ENCODE measurements around the gene FAM217B. TPM values are rescaled to one million over a fixed set of nuclear protein-coding genes. Genes with fewer than 3 reads are reported as not detected.

FAM217B gene
- total and polyA plus RNA-seq, 5 experiments from 2014 or later = 24.2 to 47.3 (median 27.4) TPM

DNA sequence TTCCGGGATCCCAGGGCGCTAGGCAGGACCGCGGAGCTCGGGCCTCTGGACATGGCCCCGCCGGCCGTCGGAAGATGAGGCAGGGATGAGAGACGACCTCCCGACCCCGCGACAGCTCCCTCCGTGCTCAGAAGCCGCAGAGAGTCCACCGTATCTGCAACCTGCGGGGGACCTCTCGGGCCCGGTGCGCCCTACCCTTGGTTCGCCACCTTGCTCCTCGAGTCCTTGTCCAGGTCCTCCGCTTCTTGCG, 385 bp upstream of the FAM217B start:
- peak overlapping the region; percentile 92 to 99 (median 97) for H3K4me3 Mint-ChIP-seq
- POLR2A ChIA-PET = interaction anchor here (0.8 to 2.1 kb wide), 3 partner anchors 10 to 20 kb away, joined by 3 to 9 read pairs (median 6); no protein-coding TSS in a partner anchor
- no peaks in the 10 kb centered on the region for H3K27me3 Mint-ChIP-seq
- no peaks in the 10 kb centered on the region for H3K9me3 Mint-ChIP-seq
- no peak for DNase-seq
- H3K4me1 Mint-ChIP-seq = peaks cover 13 to 63% (median 53%) of the 10 kb centered on the region in 4 donors
- peak; percentile 7 to 27 for ATAC-seq
- H3K36me3 Mint-ChIP-seq = peaks cover 8 to 24% (median 12%) of the 10 kb centered on the region in 3 donors
- H3K27ac Mint-ChIP-seq = peak overlapping the region in 9 of 10 donors; percentile 43 to 98 (median 84)

DNA sequence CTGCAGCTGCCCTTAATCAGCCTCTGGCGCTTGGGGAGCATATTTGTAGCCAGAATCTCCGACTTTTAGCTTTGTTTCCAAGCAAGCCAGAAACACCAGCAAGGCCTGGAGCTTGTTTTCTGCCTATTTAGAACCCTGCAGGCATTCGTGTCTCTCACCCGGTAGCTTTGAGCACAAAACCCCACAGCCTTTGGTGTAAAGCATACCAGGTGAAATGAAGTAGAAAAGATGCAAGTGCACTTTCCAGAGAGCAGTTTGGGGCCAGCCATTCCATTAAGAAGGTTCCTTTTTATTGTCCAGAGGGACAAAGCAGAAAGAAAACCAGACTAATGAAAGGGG, 736 bp downstream of the FAM217B start:
- H3K36me3 Mint-ChIP-seq = peaks cover 8 to 33% (median 13%) of the 10 kb centered on the region in 3 donors
- H3K9me3 Mint-ChIP-seq = no peaks in the 10 kb centered on the region

DNA sequence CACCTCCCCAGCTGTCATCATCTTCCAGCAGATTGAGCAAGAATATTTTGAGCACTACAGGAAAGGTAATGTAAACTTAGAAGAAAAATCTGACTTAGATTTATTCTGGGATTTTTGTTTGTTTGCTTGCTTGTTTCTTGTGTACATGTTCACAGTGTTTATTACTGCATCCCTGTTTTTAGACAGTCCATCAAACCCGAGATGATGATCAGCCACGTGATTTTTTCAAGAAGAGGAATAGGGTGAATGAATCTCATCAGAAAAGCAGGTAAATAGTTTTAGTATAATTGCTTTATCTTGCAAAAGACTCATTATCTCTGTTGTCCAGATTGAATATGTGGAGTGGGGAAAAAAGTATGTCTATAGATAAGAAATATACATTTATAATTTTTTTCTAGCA, 2.1 kb downstream of the FAM217B start:
- Mint-ChIP-seq H3K4me3 (peak overlapping the region in 5 of 10 donors; percentile 1 to 60 (median 14)), H3K36me3 (peaks cover 8 to 41% (median 13%) of the 10 kb centered on the region in 3 donors), H3K27me3 (no peaks in the 10 kb centered on the region), H3K9me3 (no peaks in the 10 kb centered on the region), H3K27ac (peak overlapping the region in 3 of 10 donors; percentile 25 to 98 (median 72)), H3K4me1 (peaks cover 16 to 52% (median 45%) of the 10 kb centered on the region in 4 donors)
- DNase-seq = no peak
- no peak for ATAC-seq
- POLR2A ChIA-PET = no interaction called here

More for the DNA sequence above, 736 bp downstream of the FAM217B start:
- H3K4me1 Mint-ChIP-seq = peaks cover 14 to 62% (median 52%) of the 10 kb centered on the region in 4 donors
- POLR2A ChIA-PET = interaction anchor here (0.6 to 2.1 kb wide), 3 partner anchors 9 to 1024 kb away, joined by 5 to 9 read pairs (median 6); no protein-coding TSS in a partner anchor
- DNase-seq = no peak
- H3K27ac Mint-ChIP-seq = peak overlapping the region; percentile 95 to 99 (median 98)
- H3K4me3 Mint-ChIP-seq = peak overlapping the region; percentile 92 to 99 (median 97)
- no peak for ATAC-seq
- no peaks in the 10 kb centered on the region for H3K27me3 Mint-ChIP-seq

DNA sequence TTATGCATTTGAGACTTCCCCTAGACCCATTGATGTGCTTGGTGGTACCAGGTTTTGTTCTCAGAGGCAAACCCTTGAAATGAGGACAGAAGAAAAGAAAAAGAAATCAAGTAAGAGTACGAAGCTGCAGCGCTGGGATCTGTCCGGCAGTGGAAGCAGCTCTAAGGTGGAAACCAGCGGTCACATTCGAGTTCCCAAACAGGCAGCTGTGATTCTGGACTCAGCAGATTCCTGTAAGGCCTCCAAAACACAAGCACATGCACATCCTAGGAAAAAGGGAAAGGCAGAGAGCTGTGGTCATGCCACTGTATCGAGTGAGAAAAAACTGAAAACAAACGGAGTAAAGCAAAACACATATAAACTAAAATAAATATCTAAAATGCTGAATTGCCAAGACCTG, 4.5 kb downstream of the FAM217B start:
- H3K9me3 Mint-ChIP-seq = no peaks in the 10 kb centered on the region
- POLR2A ChIA-PET = interaction anchor here (0.9 kb wide), 1 partner anchor 10 kb away, joined by 3 read pairs; no protein-coding TSS in a partner anchor
- ATAC-seq (no peak), DNase-seq (no peak)
- H3K4me1 Mint-ChIP-seq = peaks cover 17 to 47% (median 42%) of the 10 kb centered on the region in 4 donors
- H3K27me3 Mint-ChIP-seq = no peaks in the 10 kb centered on the region
- no peak overlapping the region for H3K4me3 Mint-ChIP-seq
- H3K36me3 Mint-ChIP-seq = peaks cover 8 to 39% (median 13%) of the 10 kb centered on the region in 3 donors
- H3K27ac Mint-ChIP-seq = peak overlapping the region in 1 of 10 donors; percentile 56

DNA sequence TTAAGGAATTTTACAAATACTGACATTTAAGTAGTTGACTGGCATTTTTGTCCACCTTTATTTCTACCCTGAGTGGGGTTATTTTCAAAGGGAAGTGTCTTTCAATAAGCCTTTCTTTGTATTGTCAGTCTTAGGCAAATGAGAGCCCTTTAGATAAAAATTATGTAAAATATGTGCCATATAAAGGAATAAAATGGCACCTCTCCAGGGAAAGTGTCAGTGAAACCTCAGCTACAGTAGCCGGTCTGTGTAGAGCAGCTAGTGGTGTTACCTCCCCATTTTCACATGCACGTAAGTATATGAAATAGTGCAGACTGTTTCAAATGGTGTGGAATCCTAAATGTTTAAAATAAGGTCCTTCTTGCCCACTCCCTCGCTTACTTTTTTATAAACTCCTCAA, 5.0 kb downstream of the FAM217B start:
- DNase-seq (no peak), ATAC-seq (no peak)
- Mint-ChIP-seq H3K27ac (peak overlapping the region in 1 of 10 donors; percentile 43), H3K4me1 (peaks cover 17 to 46% (median 41%) of the 10 kb centered on the region in 4 donors), H3K27me3 (no peaks in the 10 kb centered on the region), H3K36me3 (peaks cover 8 to 39% (median 13%) of the 10 kb centered on the region in 3 donors), H3K4me3 (no peak overlapping the region), H3K9me3 (no peaks in the 10 kb centered on the region)
- POLR2A ChIA-PET = no interaction called here

DNA sequence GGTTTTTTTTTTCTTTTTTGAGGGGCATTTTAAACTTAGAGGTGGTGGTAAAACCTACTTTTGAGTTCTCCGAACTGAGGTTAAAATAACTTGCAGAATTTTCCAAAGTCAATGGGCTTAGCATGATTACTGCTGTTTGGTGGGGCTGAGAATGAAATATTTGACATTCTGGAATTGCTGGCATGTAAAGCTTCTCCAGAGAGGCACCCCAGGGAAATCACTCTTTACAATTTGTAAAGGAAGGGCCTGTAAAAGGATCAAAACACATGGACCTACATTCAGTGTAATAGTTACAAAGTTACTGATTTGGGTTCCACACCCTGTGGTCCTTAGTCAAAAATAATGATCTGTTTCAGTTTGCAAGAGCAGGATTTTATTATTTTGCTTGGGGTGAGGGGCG, 5.5 kb downstream of the FAM217B start:
- Mint-ChIP-seq H3K27me3 (no peaks in the 10 kb centered on the region), H3K4me3 (no peak overlapping the region), H3K27ac (peak overlapping the region in 3 of 10 donors; percentile 35 to 43 (median 37)), H3K4me1 (peaks cover 17 to 42% (median 37%) of the 10 kb centered on the region in 4 donors), H3K36me3 (peaks cover 8 to 39% (median 13%) of the 10 kb centered on the region in 3 donors), H3K9me3 (no peaks in the 10 kb centered on the region)
- DNase-seq = no peak
- POLR2A ChIA-PET = no interaction called here
- no peak for ATAC-seq

DNA sequence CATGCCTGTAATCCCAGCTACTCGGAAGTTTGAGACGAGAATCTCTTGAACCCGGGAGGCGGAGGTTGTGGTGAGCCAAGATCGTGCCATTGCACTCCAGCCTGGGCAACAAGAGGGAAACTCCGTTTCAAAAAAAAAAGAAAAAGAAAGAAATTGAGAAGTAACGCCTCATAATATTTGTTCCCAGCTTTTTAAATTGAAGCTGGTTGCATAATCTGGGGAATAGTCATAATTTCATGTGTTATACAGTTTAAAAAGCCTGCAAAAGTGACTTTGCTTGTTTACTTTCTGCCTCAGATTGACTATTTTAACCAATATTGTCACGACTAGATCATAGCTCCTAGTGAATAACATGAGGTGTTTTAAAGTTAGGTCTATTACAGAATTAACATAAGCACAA, 7.2 kb downstream of the FAM217B start:
- H3K9me3 Mint-ChIP-seq = no peaks in the 10 kb centered on the region
- H3K4me3 Mint-ChIP-seq = no peak overlapping the region
- POLR2A ChIA-PET = no interaction called here
- ATAC-seq (no peak), DNase-seq (no peak)
- peaks cover 8 to 36% (median 13%) of the 10 kb centered on the region in 3 donors for H3K36me3 Mint-ChIP-seq
- H3K4me1 Mint-ChIP-seq = peaks cover 9 to 26% (median 21%) of the 10 kb centered on the region in 4 donors
- peak overlapping the region in 2 of 10 donors; percentile 10 to 43 for H3K27ac Mint-ChIP-seq
- no peaks in the 10 kb centered on the region for H3K27me3 Mint-ChIP-seq

DNA sequence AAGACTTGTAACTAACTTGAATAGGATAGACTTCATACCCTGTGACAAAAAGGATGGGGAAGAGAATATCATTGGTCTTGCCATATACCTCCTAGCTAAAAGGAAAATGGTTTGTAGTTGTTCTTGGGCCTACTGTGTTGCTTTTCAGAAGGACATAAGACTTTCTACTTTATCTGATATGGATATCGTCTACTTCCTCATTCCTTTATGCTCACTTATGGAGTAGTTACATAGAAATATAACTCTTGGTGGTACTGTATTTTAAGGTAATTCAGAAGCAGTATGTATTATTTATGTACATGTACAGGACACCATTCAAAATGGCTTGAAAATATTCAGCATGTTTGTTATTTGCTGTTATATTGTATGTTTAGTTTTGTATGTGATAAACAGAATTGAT, 8.0 kb downstream of the FAM217B start:
- ATAC-seq = no peak
- Mint-ChIP-seq H3K4me3 (peak overlapping the region in 2 of 10 donors; percentile 69 to 83), H3K27me3 (no peaks in the 10 kb centered on the region), H3K36me3 (peaks cover 8 to 33% (median 10%) of the 10 kb centered on the region in 3 donors), H3K27ac (peak overlapping the region in 8 of 10 donors; percentile 88 to 97 (median 93)), H3K4me1 (peaks cover 9 to 26% (median 21%) of the 10 kb centered on the region in 4 donors), H3K9me3 (no peaks in the 10 kb centered on the region)
- no peak for DNase-seq
- POLR2A ChIA-PET = interaction anchor here (1.2 kb wide), 1 partner anchor 10 kb away, joined by 3 read pairs; no protein-coding TSS in a partner anchor

DNA sequence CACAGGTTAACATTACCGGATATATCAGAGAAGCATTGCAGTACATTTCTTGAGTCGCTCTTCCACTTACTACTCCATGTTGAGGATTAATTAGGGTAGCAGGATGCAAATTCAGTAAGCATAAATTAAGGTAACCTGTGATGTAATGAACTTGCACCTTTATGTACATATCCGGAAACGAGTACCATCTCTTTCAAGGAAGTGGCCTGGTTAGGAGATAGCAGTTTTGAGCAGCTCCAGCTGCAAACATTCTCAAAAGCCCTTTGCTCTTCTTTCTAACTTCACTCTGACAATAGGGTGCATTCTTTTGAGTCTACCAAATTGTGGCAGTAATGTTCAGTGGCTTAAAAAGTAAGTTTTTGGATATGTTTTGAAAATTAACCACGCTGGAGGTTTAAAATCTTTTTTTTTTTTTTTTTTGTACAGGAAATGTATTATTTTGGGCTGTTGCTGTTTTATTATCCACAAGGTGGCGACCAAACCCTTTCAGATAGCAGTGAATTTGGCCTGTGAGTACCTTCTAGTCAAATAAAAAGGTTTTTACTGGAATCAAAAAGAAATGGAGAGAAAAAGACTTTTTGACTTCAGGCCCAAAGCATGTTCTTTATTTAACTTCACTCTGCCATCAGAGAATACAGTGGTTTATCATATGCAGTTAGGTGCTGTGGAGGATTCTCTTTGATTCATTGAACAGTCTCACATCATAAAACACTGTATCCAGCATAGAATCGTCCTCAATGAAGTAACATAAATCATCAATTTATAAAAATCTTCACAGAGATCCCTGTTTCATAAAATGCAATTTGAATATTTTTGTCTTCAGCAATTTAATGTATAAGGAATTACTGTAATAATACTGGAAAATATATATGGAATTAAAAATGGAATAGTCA, 8.9 kb downstream of the FAM217B start:
- H3K4me1 Mint-ChIP-seq = peaks cover 9 to 25% (median 21%) of the 10 kb centered on the region in 4 donors
- H3K9me3 Mint-ChIP-seq = no peaks in the 10 kb centered on the region
- DNase-seq (peak in 8 of 10 donors; percentile 20 to 75 (median 54)), ATAC-seq (peak; percentile 90 to 94)
- H3K27ac Mint-ChIP-seq = peak overlapping the region; percentile 86 to 97 (median 93)
- peak overlapping the region; percentile 61 to 83 (median 74) for H3K4me3 Mint-ChIP-seq
- no peaks in the 10 kb centered on the region for H3K27me3 Mint-ChIP-seq
- peaks cover 8 to 27% (median 8%) of the 10 kb centered on the region in 3 donors for H3K36me3 Mint-ChIP-seq
- POLR2A ChIA-PET = interaction anchor here (1.2 to 1.6 kb wide), 2 partner anchors 8 to 11 kb away, joined by 3 to 9 read pairs; partner anchors contain the start of genes FAM217B and PPP1R3D

DNA sequence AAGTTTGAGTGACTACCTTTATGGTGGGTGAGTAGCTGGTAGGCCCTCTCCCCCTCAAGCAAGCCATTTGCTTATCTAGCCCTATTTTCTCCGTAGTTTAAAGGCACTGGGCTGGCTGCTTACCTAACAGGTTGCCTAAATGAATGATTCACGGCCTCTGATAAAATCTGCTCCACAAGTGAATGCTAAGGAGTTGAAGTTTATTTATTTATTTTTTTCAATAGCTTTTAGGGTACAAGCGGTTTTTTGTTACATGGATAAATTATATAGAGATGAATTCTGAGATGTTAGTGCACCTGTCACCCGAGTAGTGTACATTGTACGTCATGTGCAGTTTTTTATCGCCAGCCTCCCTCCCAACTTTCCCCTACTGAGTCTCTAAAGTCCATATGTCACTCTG, 9.7 kb downstream of the FAM217B start:
- POLR2A ChIA-PET = interaction anchor here (1.6 kb wide), 1 partner anchor 9 kb away, joined by 9 read pairs; the partner anchor contains the start of genes FAM217B and PPP1R3D
- H3K27ac Mint-ChIP-seq = peak overlapping the region in 8 of 10 donors; percentile 45 to 95 (median 61)
- H3K9me3 Mint-ChIP-seq = no peaks in the 10 kb centered on the region

DNA sequence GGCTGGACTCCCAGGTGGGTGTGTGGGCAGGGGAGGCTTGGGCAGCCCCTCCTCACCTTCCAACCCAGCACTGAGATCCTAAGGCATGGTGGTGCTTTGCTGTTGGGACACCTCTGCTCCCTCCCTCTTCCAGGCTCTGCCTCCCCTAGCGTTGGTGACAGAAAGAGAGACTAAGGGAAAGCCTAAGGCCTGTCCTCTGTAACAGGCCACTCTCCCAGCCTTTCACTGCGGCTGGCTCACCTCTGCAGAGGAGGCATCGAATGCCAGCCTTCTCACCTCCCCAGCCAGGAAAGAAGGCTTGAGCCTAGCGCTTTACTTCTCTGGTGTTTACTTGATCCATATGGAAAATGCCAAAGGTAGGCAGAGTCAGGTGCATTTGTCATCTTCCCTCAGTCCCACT, 14.5 kb downstream of the FAM217B start:
- Mint-ChIP-seq H3K9me3 (no peaks in the 10 kb centered on the region), H3K4me1 (no peaks in the 10 kb centered on the region), H3K27ac (peak overlapping the region in 4 of 10 donors; percentile 8 to 53 (median 18)), H3K4me3 (no peak overlapping the region), H3K27me3 (no peaks in the 10 kb centered on the region), H3K36me3 (peaks cover 0 to 12% (median 3%) of the 10 kb centered on the region in 3 donors)
- ATAC-seq (no peak), DNase-seq (no peak)
- POLR2A ChIA-PET = no interaction called here

More for the DNA sequence above, 9.7 kb downstream of the FAM217B start:
- peaks cover 0 to 19% (median 0%) of the 10 kb centered on the region in 3 donors for H3K36me3 Mint-ChIP-seq
- H3K4me3 Mint-ChIP-seq = no peak overlapping the region
- peaks cover 6 to 21% (median 16%) of the 10 kb centered on the region in 4 donors for H3K4me1 Mint-ChIP-seq
- ATAC-seq = no peak
- H3K27me3 Mint-ChIP-seq = no peaks in the 10 kb centered on the region
- DNase-seq = no peak

DNA sequence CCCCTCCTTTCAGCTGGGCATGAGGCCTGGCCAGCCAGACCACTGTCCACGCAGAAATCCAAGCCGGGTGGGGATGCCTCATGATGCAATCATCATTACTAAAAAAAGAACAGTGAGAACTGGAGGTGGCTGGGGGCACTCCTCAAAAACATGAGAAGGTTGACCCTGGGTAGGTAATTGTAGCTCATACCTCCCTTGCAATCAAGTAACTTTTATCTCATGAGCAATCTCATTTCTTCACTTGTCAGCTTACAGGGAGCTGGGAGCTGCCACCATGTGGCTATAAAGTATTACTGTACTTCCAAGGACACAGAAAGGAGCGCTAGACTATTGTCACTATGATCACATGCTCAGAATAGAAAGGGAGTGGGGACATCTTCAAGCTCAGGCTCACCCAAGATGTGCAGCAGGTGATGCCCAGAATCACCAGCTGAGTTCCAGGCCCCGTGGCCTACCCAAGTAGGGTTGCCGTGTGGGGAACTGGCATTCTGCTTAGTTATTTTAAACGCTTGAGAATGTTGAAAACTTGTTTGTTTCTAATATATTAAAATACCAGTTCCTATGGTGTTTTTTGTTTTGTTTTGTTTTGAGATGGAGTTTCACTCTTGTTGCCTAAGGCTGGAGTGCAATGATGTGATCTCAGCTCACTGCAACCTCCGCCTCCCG, 15.1 kb downstream of the FAM217B start:
- POLR2A ChIA-PET = no interaction called here
- no peaks in the 10 kb centered on the region for H3K4me1 Mint-ChIP-seq
- DNase-seq (no peak), ATAC-seq (no peak)
- H3K27ac Mint-ChIP-seq = peak overlapping the region in 3 of 10 donors; percentile 9 to 53 (median 28)
- H3K9me3 Mint-ChIP-seq = no peaks in the 10 kb centered on the region
- H3K27me3 Mint-ChIP-seq = no peaks in the 10 kb centered on the region
- no peak overlapping the region for H3K4me3 Mint-ChIP-seq
- peaks cover 0 to 18% (median 7%) of the 10 kb centered on the region in 3 donors for H3K36me3 Mint-ChIP-seq
